ENCODE results near the gene PGPEP1. TPM values are rescaled to one million over a fixed set of nuclear protein-coding genes. Genes with fewer than 3 reads are reported as not detected.

Gene PGPEP1
- total and polyA plus RNA-seq, 11 donors = 22.5 to 58.6 (median 43.6) TPM

DNA sequence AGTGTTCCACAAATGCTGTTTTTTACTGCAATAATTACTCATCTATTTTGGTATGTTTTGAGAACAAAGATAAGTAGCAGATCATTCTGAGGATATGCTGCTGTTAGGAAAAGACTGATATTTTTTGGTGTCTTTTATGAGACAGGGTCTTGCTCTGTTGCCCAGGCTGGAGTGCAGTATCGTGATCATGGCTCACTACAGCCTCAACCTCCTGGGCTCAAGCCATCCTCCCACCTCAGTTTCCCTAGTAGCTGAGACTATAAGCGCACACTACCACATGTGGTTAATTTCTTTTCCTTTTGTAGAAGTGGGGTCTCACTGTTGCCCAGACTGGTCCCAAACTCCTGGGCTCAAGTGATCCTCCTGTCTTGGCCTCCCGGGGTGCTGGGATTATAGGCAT is 27.0 kb upstream of the PGPEP1 start:
- no peak for ATAC-seq
- intact Hi-C loops (cut with DNase I) = no loop called here
- Histone ChIP-seq H3K9me3 (no peaks in the 10 kb centered on the region), H3K4me1 (peaks cover 0 to 13% (median 8%) of the 10 kb centered on the region in 12 donors), H3K27ac (no peak overlapping the region), H3K36me3 (peaks cover 0 to 68% (median 19%) of the 10 kb centered on the region in 9 donors), H3K4me3 (no peak overlapping the region), H3K27me3 (no peaks in the 10 kb centered on the region)
- 92 to 100% (median 95%) methylated on average over 3 of the region's 3 CpGs for WGBS, 4 donors
- no peak for DNase-seq
- no peak for TF ChIP-seq POLR2A (IDR thresholded peaks at IDR 0.05)
- no peak for TF ChIP-seq CTCF (IDR thresholded peaks at IDR 0.05)

GRCh38 chr19:18317961-18318800 is 22.2 kb upstream of the PGPEP1 start:
- peak in 3 of 4 donors; percentile 1 to 35 (median 18) for ATAC-seq
- intact Hi-C loops (cut with DNase I) = no loop called here
- Histone ChIP-seq H3K9me3 (no peaks in the 10 kb centered on the region), H3K27me3 (no peaks in the 10 kb centered on the region), H3K36me3 (peaks cover 0 to 22% (median 5%) of the 10 kb centered on the region in 9 donors), H3K27ac (peak overlapping the region; percentile 64 to 96 (median 78)), H3K4me3 (peak overlapping the region in 3 of 12 donors; percentile 15 to 24 (median 18)), H3K4me1 (peaks cover 2 to 55% (median 40%) of the 10 kb centered on the region in 12 donors)
- TF ChIP-seq POLR2A (IDR thresholded peaks at IDR 0.05) (peak in 1 of 2 donors; percentile 15), CTCF (IDR thresholded peaks at IDR 0.05) (no peak)
- peak in 4 of 5 donors; percentile 58 to 67 (median 60) for DNase-seq
- WGBS, 4 donors = 53 to 56% (median 55%) methylated on average over 8 to 18 of the region's 18 CpGs

GRCh38 chr19:18319591-18320135 is 20.7 kb upstream of the PGPEP1 start:
- DNase-seq = no peak
- no peak for TF ChIP-seq POLR2A (IDR thresholded peaks at IDR 0.05)
- TF ChIP-seq CTCF (IDR thresholded peaks at IDR 0.05) = no peak
- WGBS, 4 donors = 79 to 88% (median 85%) methylated on average over 7 of the region's 7 CpGs
- Histone ChIP-seq H3K27ac (peak overlapping the region in 4 of 12 donors; percentile 80 to 96 (median 84)), H3K4me1 (peaks cover 2 to 66% (median 48%) of the 10 kb centered on the region in 12 donors), H3K27me3 (no peaks in the 10 kb centered on the region), H3K9me3 (no peaks in the 10 kb centered on the region), H3K36me3 (peaks cover 0 to 9% (median 0%) of the 10 kb centered on the region in 9 donors), H3K4me3 (no peak overlapping the region)
- intact Hi-C loops (cut with DNase I) = loop anchor here in 5 of 10 donors (5.0 to 10.0 kb wide), 3 partner anchors 112 to 125 kb away; partner anchors contain the start of genes RAB3A (in 2 of the 5) and MPV17L2 (in 1 of the 5)
- ATAC-seq = no peak

Measured in heart left ventricle (tissue), 16 donors.